Stimulated activated CD4-positive, alpha-beta T cell treated with anti-CD3 and anti-CD28 coated beads, Interleukin-12 subunit alpha, Interleukin-12 subunit beta, amount 100 ng/mL, for 24 hours (primary cell): ENCODE measurements around the gene ROR1.

Experiments
- DNase-seq, 2 experiments: peaks; one replicate each; pipeline ENCODE4 v3.0.0-alpha.2; 2020; ENCODE audit warnings: low read depth in 2 of 2

The ROR1 gene

DNA sequence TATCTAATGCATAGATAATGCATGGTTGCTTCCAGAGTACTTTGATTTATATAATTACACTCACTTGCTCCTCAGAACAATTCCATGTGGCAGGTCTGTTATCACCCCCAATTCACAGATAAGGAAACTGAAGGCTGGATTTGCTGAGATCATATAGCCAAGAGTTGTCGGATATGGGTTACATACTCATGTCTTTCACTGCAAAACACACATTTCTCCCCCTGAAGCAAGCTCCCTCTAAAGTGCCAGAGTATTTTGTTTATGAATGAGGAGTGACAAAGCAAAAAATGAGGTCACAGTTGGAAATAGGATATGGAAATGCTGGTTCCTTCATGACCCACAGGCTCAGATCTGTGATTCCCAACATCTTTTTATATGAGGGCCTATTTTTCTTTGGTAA is 134.2 kb downstream of the ROR1 start:
- no peak for DNase-seq

DNA sequence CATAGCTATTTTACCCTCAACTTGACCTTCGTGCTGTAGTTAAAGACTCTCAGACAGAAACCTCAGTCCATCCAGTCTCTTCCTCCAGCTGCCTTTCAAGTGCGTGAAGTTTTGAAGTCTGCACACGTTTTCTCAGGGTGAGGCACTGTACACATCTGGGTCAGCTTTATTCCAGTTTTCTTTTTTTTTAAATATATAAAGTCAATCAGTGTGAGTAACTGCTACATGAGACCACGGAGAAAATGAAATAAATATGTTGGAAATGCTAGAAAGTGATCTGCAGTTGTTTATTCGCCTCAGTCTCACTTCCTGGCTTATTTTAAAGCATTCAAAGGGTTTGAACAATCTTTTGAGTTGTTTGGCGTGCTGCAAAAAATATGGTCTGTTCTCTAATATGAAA is 135.7 kb downstream of the ROR1 start:
- DNase-seq, result no peak

DNA sequence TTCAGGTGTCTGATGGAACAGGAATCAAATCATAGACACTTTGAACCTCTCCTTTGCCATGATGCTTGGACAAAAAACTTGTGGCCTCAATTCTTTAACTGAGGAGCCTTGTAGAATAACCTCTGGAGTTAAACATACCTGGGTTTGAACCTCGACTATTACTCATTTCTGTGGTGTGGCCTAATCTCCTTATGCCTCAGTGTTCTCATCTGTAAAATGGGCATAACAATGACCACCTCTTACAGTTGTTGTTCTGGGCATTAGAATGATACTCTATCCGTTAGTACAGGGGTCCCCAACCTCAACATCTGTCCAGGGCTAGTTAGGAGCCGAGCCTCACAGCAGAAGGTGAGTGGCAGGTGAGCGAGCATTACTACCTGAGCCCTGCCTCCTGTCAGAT is 137.2 kb downstream of the ROR1 start:
- no peak for DNase-seq

DNA sequence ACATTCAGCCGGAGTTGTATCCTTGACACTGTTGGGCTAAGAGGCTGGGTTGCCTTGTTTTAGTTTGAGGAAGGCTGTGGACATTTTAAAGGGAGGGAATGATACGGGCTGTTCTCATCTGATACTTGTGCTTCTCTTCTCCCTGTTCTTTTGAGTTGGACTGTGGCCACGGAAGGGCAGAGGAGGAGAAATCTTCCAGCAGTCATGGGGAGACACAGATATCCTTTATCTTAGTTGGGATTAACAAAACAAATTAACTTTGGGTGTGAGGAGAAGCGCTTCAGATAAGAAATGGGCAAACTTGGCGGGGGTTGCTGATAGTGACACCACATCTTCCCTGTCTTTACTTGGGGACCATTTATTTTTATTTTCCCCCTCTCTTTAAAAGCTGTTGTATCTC is 138.8 kb downstream of the ROR1 start:
- DNase-seq, result no peak

- DNase-seq, result no peak
Observed at GRCh38 chr1:63913533-63913932, 139.7 kb downstream of the ROR1 start.

- DNase-seq, result no peak
Observed at GRCh38 chr1:63914241-63914640, 140.4 kb downstream of the ROR1 start.

DNA sequence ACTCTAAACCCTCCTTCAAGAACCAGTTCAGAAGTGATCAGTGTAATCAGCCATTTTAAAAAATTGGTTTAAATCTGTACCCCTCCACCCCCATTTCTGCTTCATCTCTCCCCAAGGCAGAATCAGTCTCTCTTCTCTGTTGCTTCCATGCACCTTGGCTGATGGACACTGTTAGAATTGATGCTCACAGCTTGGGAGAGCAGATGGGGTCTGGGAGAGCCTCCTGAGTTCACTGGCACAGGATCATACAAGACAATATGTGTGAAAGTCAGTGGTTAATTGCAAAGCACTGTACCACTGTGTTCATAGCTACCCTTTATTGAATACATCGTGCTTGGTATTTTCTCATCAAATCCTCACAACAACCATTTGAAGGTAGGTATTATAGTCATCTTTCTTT is 140.9 kb downstream of the ROR1 start:
- no peak for DNase-seq

DNA sequence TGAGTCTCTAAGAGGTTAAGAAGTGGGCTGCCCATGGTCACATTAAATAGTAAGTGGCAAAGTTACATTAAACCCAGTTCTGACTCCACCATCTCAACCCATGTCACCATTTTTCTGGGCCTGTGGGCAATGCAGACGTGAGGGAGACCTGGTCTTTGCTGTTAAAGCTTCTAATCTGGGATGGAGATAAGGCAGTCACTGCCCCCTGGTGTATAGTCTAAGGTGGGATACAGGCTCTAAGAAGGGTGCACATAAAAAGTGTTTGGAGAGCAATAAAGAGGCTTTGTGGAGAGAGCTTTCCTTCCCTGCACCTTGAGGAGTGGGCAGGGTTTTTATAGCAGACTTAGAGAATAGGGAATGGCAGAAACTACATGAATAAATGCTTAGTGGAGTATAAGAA is 141.3 kb downstream of the ROR1 start:
- DNase-seq, result no peak

DNA sequence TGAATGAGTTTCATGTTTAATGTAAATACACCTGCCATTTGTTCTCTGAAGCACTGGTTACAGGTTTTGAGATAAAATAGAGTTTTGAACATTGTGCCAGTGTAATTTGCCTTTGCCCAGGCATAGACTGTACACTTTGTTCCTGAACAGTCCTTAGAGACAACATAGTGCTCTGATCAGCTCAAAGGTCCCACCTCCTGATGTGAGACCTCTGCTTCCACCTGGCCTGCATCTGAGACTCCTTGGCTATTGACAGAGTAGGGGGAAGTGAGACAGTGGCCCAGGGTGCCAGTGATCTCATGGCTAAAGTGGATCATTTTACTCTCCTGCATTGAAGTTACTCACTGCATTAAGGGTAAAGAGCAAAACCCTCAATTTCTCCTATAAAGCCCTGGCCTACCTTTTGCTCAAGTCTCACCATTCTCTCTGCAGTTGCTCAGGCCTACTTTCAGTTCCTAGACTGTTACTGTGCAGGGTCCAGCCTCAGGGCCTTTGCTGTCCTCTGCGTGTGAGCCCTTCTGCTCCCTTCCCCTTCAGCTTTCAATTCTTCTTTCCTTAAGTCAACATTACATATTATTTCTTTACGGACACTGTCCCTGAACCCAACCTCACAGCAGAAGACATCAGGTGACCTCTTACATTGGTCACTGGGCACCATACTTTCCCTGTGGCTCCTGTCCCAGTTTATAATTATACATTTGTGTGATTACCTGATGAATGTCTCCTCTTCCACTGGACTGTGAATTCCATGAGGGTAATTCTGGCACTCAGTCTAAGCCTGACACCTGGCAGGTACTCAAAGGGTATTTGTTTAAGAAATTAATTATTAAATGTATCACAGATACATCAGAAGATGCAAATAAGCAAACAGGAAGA is 142.9 kb downstream of the ROR1 start:
- DNase-seq, result no peak

DNA sequence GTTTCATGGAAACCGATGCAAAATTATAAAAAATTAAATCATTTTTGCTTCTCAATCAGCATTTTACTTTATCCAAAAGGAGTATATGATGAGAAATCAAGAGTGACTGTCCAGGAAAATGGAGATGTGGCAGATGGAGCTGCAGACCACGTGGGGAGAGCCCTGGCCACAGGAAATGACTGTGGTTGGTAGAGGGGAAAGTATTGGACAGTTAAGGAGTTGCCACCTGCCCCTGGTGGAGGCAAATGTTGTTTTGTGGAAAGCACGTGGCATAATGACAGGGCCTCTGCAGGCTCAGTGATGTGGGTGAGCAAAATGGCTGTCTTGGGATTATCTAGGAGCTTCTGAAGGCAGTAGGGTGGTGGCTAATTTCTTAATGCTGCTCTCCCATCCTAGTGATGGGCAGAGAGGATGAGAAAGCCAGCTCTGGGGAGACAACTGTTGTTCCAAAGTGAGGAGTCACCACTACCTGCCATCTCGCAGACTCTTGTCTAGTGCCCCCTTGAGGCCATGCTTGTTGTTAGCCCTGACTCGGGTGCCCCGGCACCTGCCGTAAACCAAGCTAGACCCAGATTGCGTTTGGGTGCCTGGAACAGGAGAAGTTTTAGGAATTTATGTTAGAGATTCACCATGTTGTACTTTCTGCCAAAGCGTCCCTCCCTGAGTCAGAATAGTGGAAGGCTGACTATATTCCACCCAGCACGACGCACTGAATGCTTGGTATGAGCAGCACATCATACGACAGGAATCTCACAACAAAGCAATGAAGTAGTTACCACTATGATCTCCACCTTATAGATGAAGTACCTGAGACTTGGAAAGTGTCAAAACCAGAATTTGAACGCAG is 144.0 kb downstream of the ROR1 start:
- DNase-seq, result peak in 1 of 2 experiments; percentile 12

- DNase-seq, result no peak
Observed at GRCh38 chr1:63918418-63918945, 144.7 kb downstream of the ROR1 start.

GRCh38 chr1:63920154-63921117 is 146.6 kb downstream of the ROR1 start:
- DNase-seq, result no peak

DNA sequence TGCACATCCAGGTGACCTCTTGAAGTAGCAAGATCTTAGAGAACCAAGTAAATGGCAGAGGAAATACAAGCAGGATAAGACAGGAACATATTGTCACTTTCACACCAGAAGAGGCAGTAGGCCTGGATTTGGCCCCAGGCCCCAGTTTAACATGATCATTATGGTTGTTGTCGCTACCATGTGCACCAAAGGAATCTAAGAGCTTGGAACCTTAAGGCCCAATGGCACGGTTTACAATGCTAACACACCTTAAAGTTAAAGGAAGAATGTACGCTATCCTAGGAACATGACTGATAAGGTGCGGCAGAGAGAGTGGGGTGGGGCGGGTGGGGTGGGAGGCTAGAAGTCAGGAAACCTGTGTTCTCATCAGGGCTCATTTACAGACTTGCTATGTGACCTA is 147.5 kb downstream of the ROR1 start:
- DNase-seq, result no peak

DNA sequence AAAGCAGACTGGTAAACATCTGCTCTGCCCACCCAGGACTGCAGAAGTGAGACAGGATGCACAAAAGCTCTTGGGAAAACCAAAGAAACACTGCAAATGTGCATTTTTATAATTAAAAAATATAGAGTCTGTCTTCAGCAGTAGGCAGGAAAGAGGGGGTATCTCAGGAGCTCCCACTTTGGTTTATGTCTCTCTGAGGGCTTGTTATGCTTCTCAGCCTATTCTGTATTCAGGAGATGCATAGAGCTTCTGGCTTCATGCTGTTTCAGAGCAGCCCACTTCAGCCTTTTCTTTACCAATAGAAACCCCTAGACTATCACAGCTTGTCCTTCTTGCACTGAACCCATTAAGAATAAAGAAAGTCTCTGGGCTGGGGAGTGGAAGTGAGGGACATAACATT is 148.0 kb downstream of the ROR1 start:
- DNase-seq, result no peak

DNA sequence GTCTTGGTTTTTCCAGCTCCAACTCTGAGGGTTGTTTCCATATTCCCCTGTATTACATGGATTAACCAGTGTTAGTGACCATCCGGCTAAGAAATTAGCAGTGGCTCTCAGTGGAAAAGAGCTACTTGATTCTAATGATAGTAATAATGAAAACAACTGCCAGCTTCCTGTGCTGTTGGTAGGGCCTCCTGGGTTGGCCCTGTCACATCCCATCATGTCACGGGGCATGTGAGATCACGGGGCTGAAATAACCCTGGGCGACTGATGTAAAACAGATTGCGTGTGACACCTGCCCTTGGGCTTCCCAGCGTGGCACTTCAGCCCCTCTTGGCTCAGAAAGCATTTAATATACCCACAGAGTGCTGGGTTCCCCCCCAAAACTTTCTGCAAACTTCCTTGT is 149.0 kb downstream of the ROR1 start:
- DNase-seq, result no peak

GRCh38 chr1:63923302-63923701 is 149.5 kb downstream of the ROR1 start:
- no peak for DNase-seq

- DNase-seq, result no peak
Observed at GRCh38 chr1:63924600-63924999, 150.8 kb downstream of the ROR1 start.

- DNase-seq, result no peak
Observed at GRCh38 chr1:63928186-63929105, 154.6 kb downstream of the ROR1 start.

- DNase-seq, result no peak
Observed at GRCh38 chr1:63929106-63929478, 155.3 kb downstream of the ROR1 start.

- no peak for DNase-seq
Observed at GRCh38 chr1:63931468-63931867, 157.7 kb downstream of the ROR1 start.

DNA sequence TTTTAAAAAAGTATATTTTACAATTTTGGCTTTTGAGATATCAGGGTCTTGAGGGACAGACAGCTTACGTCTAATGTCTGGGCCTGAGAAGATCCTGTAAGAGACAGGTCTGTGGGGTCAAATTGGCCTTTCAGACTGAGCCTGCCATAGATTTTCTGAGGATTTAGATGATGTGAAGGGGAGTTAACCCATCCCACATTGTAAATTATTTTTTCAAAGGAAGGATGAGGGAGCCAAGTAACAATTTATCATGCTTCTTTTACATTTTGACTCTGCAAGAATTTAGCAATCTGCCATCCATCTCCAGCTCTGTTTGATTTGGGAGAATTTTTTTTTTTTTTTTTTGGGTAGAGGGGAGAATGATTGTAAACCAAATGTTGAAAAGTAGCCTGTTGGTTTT is 160.9 kb downstream of the ROR1 start:
- DNase-seq, result no peak
